Breast epithelium (tissue), 3 donors: Measurements from ENCODE around the gene SIKE1.

ENCODE experiments used
- POLR2AphosphoS5 ChIP-seq, 3 donors: sonication (generic); formaldehyde crosslinking; IDR thresholded peaks; one replicate each; pipeline ENCODE4 v1.6.1; 2017; ENCODE audit warnings: antibody characterized with exemption in 3 of 3
- TF ChIP-seq, protein P1 (sequence below), 3 donors: fragments of 450-650 bp; IDR thresholded peaks; one replicate each; pipeline ENCODE4 v1.5.1; 2016 to 2017; ENCODE audit warnings: antibody characterized with exemption in 3 of 3, mild to moderate bottlenecking in 3 of 3, moderate library complexity in 3 of 3

DNA sequence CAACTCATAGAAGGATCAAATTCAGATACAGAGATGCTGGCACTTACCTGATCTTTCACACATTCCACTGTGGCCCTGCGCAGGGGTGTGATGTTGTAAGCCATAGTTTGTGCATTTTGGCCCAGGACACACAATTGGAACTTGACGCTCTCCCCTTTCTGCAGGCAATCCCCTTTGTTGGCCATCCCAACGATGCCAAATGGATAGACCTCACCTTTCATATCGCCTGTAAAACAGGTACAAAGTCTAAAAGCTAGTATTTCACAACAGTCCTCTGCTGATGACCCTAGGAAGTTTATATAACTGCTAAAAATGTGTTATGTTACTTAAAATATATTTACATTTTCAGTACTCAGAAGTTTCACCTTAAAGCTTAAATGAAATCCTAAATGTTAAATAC is 60.0 kb downstream of the SIKE1 start:
- TF ChIP-seq, protein P1, sequence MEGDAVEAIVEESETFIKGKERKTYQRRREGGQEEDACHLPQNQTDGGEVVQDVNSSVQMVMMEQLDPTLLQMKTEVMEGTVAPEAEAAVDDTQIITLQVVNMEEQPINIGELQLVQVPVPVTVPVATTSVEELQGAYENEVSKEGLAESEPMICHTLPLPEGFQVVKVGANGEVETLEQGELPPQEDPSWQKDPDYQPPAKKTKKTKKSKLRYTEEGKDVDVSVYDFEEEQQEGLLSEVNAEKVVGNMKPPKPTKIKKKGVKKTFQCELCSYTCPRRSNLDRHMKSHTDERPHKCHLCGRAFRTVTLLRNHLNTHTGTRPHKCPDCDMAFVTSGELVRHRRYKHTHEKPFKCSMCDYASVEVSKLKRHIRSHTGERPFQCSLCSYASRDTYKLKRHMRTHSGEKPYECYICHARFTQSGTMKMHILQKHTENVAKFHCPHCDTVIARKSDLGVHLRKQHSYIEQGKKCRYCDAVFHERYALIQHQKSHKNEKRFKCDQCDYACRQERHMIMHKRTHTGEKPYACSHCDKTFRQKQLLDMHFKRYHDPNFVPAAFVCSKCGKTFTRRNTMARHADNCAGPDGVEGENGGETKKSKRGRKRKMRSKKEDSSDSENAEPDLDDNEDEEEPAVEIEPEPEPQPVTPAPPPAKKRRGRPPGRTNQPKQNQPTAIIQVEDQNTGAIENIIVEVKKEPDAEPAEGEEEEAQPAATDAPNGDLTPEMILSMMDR (IDR thresholded peaks at IDR 0.05): no peak
- TF ChIP-seq POLR2AphosphoS5 (IDR thresholded peaks at IDR 0.05): no peak
